Gastroesophageal sphincter (tissue), 3 donors: ENCODE data around the gene SLC36A2.

Experiments used
- POLR2A ChIP-seq, 2 donors: fragments of 450-650 bp; IDR thresholded peaks; one replicate each; pipeline ENCODE4 v1.6.1; 2017; ENCODE audit warnings: antibody characterized with exemption in 2 of 2, mild to moderate bottlenecking in 2 of 2, moderate library complexity in 1 of 2
- TF ChIP-seq, protein P1 (sequence below), 4 experiments: fragments of 200-600 bp in 2 of 4; fragments of 450-650 bp in 2 of 4; sonication (generic) in 1 of 4; IDR thresholded peaks; one replicate each; pipeline ENCODE4 v1.5.1; 2017 to 2019; ENCODE audit warnings: antibody characterized with exemption in 4 of 4, mild to moderate bottlenecking in 2 of 4, moderate library complexity in 2 of 4

- TF ChIP-seq, protein P1, sequence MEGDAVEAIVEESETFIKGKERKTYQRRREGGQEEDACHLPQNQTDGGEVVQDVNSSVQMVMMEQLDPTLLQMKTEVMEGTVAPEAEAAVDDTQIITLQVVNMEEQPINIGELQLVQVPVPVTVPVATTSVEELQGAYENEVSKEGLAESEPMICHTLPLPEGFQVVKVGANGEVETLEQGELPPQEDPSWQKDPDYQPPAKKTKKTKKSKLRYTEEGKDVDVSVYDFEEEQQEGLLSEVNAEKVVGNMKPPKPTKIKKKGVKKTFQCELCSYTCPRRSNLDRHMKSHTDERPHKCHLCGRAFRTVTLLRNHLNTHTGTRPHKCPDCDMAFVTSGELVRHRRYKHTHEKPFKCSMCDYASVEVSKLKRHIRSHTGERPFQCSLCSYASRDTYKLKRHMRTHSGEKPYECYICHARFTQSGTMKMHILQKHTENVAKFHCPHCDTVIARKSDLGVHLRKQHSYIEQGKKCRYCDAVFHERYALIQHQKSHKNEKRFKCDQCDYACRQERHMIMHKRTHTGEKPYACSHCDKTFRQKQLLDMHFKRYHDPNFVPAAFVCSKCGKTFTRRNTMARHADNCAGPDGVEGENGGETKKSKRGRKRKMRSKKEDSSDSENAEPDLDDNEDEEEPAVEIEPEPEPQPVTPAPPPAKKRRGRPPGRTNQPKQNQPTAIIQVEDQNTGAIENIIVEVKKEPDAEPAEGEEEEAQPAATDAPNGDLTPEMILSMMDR (IDR thresholded peaks at IDR 0.05) = no peak
- no peak for TF ChIP-seq POLR2A (IDR thresholded peaks at IDR 0.05)
Measured at GRCh38 chr5:151345187-151345807, 2.1 kb downstream of the SLC36A2 start.
